Urothelium cell line (cell line): ENCODE results near the gene EIF1AD.

Source experiments
- DNase-seq: peaks from one replicate; pipeline ENCODE4 v3.0.0; 2011; ENCODE audit warnings: low spot score, mixed read lengths
- FAIRE-seq: peaks from 2 replicates; lab custom pipeline; 2011; peaks lifted over from hg19 to GRCh38; lab: Jason Lieb, UNC

Gene EIF1AD

GRCh38 chr11:66006134-66006890, 4.4 kb upstream of the EIF1AD start:
- DNase-seq = no peak
- FAIRE-seq = no peak

- no peak for DNase-seq
- no peak for FAIRE-seq
These were observed 2.2 kb upstream of the EIF1AD start for GRCh38 chr11:66004186-66004585.

GRCh38 chr11:66003291-66003690, 1.3 kb upstream of the EIF1AD start:
- FAIRE-seq (no peak), DNase-seq (no peak)

GRCh38 chr11:66002648-66003225, 780 bp upstream of the EIF1AD start:
- DNase-seq (peak; percentile 74), FAIRE-seq (no peak)

- FAIRE-seq = no peak
- DNase-seq = no peak
These were observed 4.7 kb downstream of the EIF1AD start for GRCh38 chr11:65997286-65997685.

- no peak for DNase-seq
- FAIRE-seq = no peak
These were observed 9.9 kb downstream of the EIF1AD start for GRCh38 chr11:65992056-65992455.

GRCh38 chr11:65988791-65989592, 13.0 kb downstream of the EIF1AD start:
- FAIRE-seq (peak; percentile 93), DNase-seq (peak; percentile 85)

- FAIRE-seq (no peak), DNase-seq (no peak)
These were observed 14.6 kb downstream of the EIF1AD start for GRCh38 chr11:65987336-65987735.

GRCh38 chr11:65983589-65983987, 18.4 kb downstream of the EIF1AD start:
- FAIRE-seq = no peak
- DNase-seq = no peak

GRCh38 chr11:65982824-65983588, 19.0 kb downstream of the EIF1AD start:
- no peak for FAIRE-seq
- DNase-seq = no peak

- DNase-seq = no peak
- FAIRE-seq = no peak
These were observed 19.8 kb downstream of the EIF1AD start for GRCh38 chr11:65981972-65982823.

GRCh38 chr11:65981101-65981740, 20.7 kb downstream of the EIF1AD start:
- FAIRE-seq = no peak
- no peak for DNase-seq

- no peak for FAIRE-seq
- no peak for DNase-seq
These were observed 22.6 kb downstream of the EIF1AD start for GRCh38 chr11:65979261-65979759.

- DNase-seq (no peak), FAIRE-seq (no peak)
These were observed 23.3 kb downstream of the EIF1AD start for GRCh38 chr11:65978391-65979238.

- FAIRE-seq (no peak), DNase-seq (no peak)
These were observed 24.2 kb downstream of the EIF1AD start for GRCh38 chr11:65977621-65978390.

- FAIRE-seq = no peak
These were observed 25.5 kb downstream of the EIF1AD start for GRCh38 chr11:65976216-65977176.

GRCh38 chr11:65975771-65976170, 26.2 kb downstream of the EIF1AD start:
- DNase-seq (no peak), FAIRE-seq (no peak)

More at GRCh38 chr11:65976216-65977176, 25.5 kb downstream of the EIF1AD start:
- no peak for DNase-seq
